ENCODE data around the gene AFDN. TPM values are rescaled to one million over a fixed set of nuclear protein-coding genes. Genes with fewer than 3 reads are reported as not detected.

The AFDN gene
- total RNA-seq, 4 donors from 2014 or later: 148 to 371 (median 204) TPM

DNA sequence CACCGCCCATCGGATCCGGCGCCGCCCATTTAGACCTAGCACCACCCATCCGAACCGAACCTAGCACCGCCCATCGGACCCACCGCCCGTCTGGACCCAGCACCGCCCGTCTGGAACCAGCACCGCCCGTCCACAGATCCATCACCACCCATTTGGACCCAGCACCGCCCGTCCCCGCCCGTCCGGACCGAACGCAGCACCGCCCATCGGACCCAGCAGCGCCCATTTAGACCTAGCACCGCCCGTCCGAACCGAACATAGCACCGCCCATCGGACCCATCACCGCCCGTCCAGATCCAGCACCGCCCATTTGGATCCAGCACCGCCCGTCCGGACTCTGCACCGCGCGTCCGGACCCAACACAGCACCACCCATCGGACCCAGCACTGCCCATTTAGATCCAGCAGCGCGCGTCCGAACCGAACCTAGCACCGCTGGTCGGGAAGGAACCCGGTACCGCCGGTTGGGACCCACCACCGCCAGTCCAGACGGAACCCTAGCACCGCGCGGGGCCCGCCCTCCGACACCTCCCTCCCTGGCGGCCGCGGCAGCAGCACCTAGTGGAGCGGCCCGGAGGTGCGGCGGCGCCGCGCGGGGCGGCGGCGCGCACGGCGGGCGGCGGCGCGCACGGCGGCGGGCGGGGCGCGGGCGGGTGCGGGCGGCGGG is 348 bp upstream of the AFDN start:
- 1% methylated on average over 73 of the region's 90 CpGs; no CpG with 5 or more reads in 1 of the 2 donors for WGBS, 2 donors (ENCODE audit: low coverage in 1 of 2)
- Histone ChIP-seq H3K27ac (peak overlapping the region; percentile 70 to 83 (median 80)), H3K36me3 (no peaks in the 10 kb centered on the region), H3K27me3 (no peaks in the 10 kb centered on the region), H3K4me1 (peaks cover 3 to 35% (median 13%) of the 10 kb centered on the region in 4 donors), H3K4me3 (peak overlapping the region; percentile 34 to 72 (median 66)), H3K9me3 (no peaks in the 10 kb centered on the region)
- DNase-seq: peak; percentile 83
- TF ChIP-seq, protein P1, sequence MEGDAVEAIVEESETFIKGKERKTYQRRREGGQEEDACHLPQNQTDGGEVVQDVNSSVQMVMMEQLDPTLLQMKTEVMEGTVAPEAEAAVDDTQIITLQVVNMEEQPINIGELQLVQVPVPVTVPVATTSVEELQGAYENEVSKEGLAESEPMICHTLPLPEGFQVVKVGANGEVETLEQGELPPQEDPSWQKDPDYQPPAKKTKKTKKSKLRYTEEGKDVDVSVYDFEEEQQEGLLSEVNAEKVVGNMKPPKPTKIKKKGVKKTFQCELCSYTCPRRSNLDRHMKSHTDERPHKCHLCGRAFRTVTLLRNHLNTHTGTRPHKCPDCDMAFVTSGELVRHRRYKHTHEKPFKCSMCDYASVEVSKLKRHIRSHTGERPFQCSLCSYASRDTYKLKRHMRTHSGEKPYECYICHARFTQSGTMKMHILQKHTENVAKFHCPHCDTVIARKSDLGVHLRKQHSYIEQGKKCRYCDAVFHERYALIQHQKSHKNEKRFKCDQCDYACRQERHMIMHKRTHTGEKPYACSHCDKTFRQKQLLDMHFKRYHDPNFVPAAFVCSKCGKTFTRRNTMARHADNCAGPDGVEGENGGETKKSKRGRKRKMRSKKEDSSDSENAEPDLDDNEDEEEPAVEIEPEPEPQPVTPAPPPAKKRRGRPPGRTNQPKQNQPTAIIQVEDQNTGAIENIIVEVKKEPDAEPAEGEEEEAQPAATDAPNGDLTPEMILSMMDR (IDR thresholded peaks at IDR 0.05): peak; percentile 44 to 75 (median 54)
- peak; percentile 36 for TF ChIP-seq POLR2A (IDR thresholded peaks at IDR 0.05)
- TF ChIP-seq EP300 (IDR thresholded peaks at IDR 0.05; ENCODE audit: low read depth): no peak
- peak in 2 of 3 donors; percentile 36 to 42 for TF ChIP-seq POLR2AphosphoS5 (IDR thresholded peaks at IDR 0.05)
- in situ Hi-C loops (cut with MboI; ENCODE audit: low pct_ligation_motif_present in 1 of 4, low pct_unique_long_range_greater_than_20kb in 1 of 4, low sequenced_read_pairs in 3 of 4): no loop called here
- intact Hi-C loops (cut with DNase I; ENCODE audit: low total_unique reads): no loop called here

DNA sequence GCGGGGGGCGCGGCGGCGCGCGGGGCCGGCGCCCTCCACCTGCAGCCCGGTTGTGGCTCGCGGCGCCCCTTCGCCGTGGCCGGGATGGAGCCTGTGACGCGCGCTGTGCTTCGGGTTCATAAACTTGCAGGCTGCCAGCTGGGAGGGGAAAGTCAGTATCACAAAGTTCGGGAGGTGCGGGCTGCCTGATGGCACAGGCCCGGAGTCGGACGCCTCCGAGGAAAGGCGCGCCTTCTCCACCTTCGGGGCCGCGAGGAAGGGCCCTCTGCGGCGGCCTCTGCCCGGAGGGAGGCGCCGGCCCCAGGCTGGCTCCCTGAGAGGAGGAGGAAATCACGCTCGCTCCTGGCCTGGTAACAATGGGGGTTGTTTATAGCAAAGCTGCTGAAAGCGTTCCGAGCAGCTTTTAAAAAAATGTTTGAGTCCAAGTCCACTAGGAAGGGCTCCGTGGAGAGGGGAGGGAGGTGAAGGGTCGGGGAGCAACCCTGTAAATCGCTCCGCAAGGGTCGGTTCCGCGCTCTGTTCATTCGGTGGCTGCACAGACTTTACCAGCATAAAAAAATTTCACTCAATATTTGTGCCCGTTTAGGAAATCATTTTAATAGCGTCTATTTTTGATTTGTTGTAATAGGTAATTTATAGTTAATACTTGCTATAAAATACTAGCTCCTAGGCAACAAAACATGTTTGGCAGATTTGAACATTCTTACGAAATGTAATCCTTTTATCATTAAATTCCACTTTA is 1.0 kb downstream of the AFDN start:
- Histone ChIP-seq H3K4me3 (peak overlapping the region; percentile 46 to 70 (median 62)), H3K4me1 (peaks cover 5 to 46% (median 17%) of the 10 kb centered on the region in 4 donors), H3K27me3 (no peaks in the 10 kb centered on the region), H3K27ac (peak overlapping the region; percentile 84 to 90 (median 86)), H3K36me3 (no peaks in the 10 kb centered on the region), H3K9me3 (no peaks in the 10 kb centered on the region)
- WGBS, 2 donors (ENCODE audit: low coverage in 1 of 2): 5 to 12% methylated on average over 5 to 30 of the region's 51 CpGs
- peak; percentile 72 for DNase-seq
- intact Hi-C loops (cut with DNase I; ENCODE audit: low total_unique reads): no loop called here
- in situ Hi-C loops (cut with MboI; ENCODE audit: low pct_ligation_motif_present in 1 of 4, low pct_unique_long_range_greater_than_20kb in 1 of 4, low sequenced_read_pairs in 3 of 4): no loop called here
- TF ChIP-seq POLR2A (IDR thresholded peaks at IDR 0.05) (peak; percentile 64), EP300 (IDR thresholded peaks at IDR 0.05; ENCODE audit: low read depth) (no peak), POLR2AphosphoS5 (IDR thresholded peaks at IDR 0.05) (peak; percentile 14 to 60 (median 49))
- TF ChIP-seq, protein P1 (IDR thresholded peaks at IDR 0.05): no peak

DNA sequence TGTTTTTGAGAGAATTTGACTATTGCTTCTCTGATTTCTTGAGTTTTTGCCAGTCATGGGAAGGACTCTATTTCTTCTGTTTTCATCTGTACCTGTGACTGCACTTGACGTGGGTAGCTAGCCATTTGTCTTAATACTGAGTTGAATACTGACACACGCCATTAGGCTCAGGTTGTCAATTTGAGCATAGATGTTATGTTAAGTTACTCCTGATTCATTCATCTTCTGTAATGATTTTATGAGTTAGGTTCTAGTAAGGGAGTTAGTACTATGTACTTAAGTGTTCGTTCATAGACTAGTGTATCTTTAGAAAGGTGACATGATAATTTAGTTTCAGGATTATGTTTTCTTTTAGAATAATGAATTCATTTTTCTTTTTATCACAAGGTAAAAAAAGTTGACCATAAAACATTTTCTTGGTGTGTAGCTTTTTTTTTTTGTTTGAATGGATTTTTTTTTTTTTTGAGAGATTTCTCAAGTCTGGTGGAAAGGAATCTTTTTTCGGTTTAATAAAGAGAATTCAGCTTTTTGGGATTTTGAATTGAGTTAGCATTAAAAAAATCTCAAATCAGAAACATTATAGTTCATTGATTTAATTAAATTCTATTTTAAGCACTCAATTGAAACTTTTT is 1.7 kb downstream of the AFDN start:
- Histone ChIP-seq H3K27me3 (no peaks in the 10 kb centered on the region), H3K4me1 (peaks cover 11 to 53% (median 23%) of the 10 kb centered on the region in 4 donors), H3K9me3 (no peaks in the 10 kb centered on the region), H3K36me3 (no peaks in the 10 kb centered on the region), H3K27ac (peak overlapping the region; percentile 84 to 90 (median 86)), H3K4me3 (peak overlapping the region; percentile 46 to 70 (median 62))
- intact Hi-C loops (cut with DNase I; ENCODE audit: low total_unique reads): no loop called here
- WGBS, 2 donors (ENCODE audit: low coverage in 1 of 2): 35 to 42% methylated on average over 4 of the region's 4 CpGs
- DNase-seq: no peak
- in situ Hi-C loops (cut with MboI; ENCODE audit: low pct_ligation_motif_present in 1 of 4, low pct_unique_long_range_greater_than_20kb in 1 of 4, low sequenced_read_pairs in 3 of 4): no loop called here
- TF ChIP-seq POLR2AphosphoS5 (IDR thresholded peaks at IDR 0.05) (no peak), POLR2A (IDR thresholded peaks at IDR 0.05) (no peak), EP300 (IDR thresholded peaks at IDR 0.05; ENCODE audit: low read depth) (no peak)
- TF ChIP-seq, protein P1 (IDR thresholded peaks at IDR 0.05): no peak

DNA sequence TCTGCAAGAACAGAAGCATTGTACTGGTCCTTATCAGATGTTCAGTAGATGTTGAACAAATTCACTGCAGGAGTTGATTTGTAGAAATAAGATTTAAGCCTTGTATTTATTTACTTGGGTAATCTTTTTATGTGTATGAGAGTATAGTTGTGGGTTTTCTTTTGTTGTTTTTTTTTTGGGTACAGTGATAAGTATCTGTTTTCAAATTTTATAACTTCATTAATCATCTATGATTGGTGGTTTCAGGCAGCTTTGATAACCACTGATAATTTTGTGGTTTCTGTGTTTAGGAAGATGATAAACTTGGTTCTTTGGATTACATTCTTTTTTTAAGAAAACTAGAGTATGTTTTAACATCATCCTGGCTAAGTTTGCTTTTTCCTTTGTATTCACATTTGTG is 2.8 kb downstream of the AFDN start:
- in situ Hi-C loops (cut with MboI; ENCODE audit: low pct_ligation_motif_present in 1 of 4, low pct_unique_long_range_greater_than_20kb in 1 of 4, low sequenced_read_pairs in 3 of 4) (no loop called here), intact Hi-C loops (cut with DNase I; ENCODE audit: low total_unique reads) (no loop called here)
- TF ChIP-seq, protein P1 (IDR thresholded peaks at IDR 0.05): no peak
- TF ChIP-seq POLR2AphosphoS5 (IDR thresholded peaks at IDR 0.05) (no peak), EP300 (IDR thresholded peaks at IDR 0.05; ENCODE audit: low read depth) (no peak), POLR2A (IDR thresholded peaks at IDR 0.05) (no peak)
- no peak overlapping the region for H3K4me3 ChIP-seq
- H3K27ac ChIP-seq: no peak overlapping the region
- DNase-seq: no peak
- no peaks in the 10 kb centered on the region for H3K9me3 ChIP-seq
- no peaks in the 10 kb centered on the region for H3K27me3 ChIP-seq
- H3K36me3 ChIP-seq: no peaks in the 10 kb centered on the region
- peaks cover 11 to 55% (median 24%) of the 10 kb centered on the region in 4 donors for H3K4me1 ChIP-seq
